Kidney (tissue), 14 donors: ENCODE measurements around the gene PRTG. TPM values are rescaled to one million over a fixed set of nuclear protein-coding genes. Genes with fewer than 3 reads are reported as not detected.
"Not testable (repeated sequence)": the region's sequence is repeated elsewhere in the genome, so short reads cannot be mapped to it uniquely, and the experiment has no call there.

Experiments
- DNase-seq, 5 donors: peaks; one replicate each; pipeline ENCODE4 v3.0.0-alpha.2; 2013 to 2020
- FAIRE-seq: peaks from 2 replicates; lab custom pipeline; 2012; peaks lifted over from hg19 to GRCh38; lab: Jason Lieb, UNC
- H3K27ac ChIP-seq, 2 donors: one replicate each; pipeline ENCODE4 v1.7.0; 2013; ENCODE audit warnings: low read depth in 2 of 2, low read length in 2 of 2, inconsistent platforms in 1 of 2
- H3K27me3 ChIP-seq: one replicate; pipeline ENCODE4 v1.7.1; 2013; ENCODE audit warnings: low read length, inconsistent platforms; ENCODE audit not compliant: control insufficient read depth, insufficient read depth
- H3K36me3 ChIP-seq, 3 donors: one replicate each; pipeline versions ENCODE4 v1.7.0 to v1.7.1; 2013; ENCODE audit warnings: low read length in 3 of 3, control low read depth in 1 of 3, inconsistent platforms in 1 of 3; ENCODE audit not compliant: insufficient read depth in 3 of 3, control insufficient read depth in 2 of 3
- H3K4me1 ChIP-seq, 3 donors: one replicate each; pipeline versions ENCODE4 v1.7.0 to v1.7.1; 2013; ENCODE audit warnings: low read length in 3 of 3, inconsistent platforms in 1 of 3, low read depth in 1 of 3; ENCODE audit not compliant: control insufficient read depth in 2 of 3, insufficient read depth in 2 of 3
- H3K4me3 ChIP-seq, 3 donors: one replicate each; pipeline versions ENCODE4 v1.7.0 to v1.8.1; 2013; ENCODE audit warnings: low read length in 3 of 3, control low read depth in 1 of 3, inconsistent platforms in 1 of 3
- H3K9ac ChIP-seq, 3 donors: one replicate each; pipeline versions ENCODE4 v1.7.0 to v1.7.1; 2013; ENCODE audit warnings: low read length in 3 of 3, control low read depth in 1 of 3, inconsistent platforms in 1 of 3
- H3K9me3 ChIP-seq, 3 donors: one replicate each; pipeline versions ENCODE4 v1.7.0 to v1.7.1; 2013; ENCODE audit warnings: low read length in 3 of 3, control low read depth in 1 of 3, inconsistent platforms in 1 of 3; ENCODE audit not compliant: control insufficient read depth in 2 of 3, insufficient read depth in 1 of 3
- intact Hi-C: fragments of 100-400 bp; cut with DNase I; formaldehyde crosslinking; loops from one replicate; pipeline ENCODE4 v1.11.1; 2022
- polyA plus RNA-seq: library from polyadenylated mRNA; stranded (reverse); fragments of 350-450 nt; fragmentation: Illumina TruSeq; extraction: RNeasy Lipid Tissue Mini Kit (QIAGEN cat#74804); gene quantifications from one replicate; pipeline ENCODE4 v1.2.3, GENCODE V29; 2014; ENCODE audit warnings: low read depth, low replicate concordance; ENCODE audit not compliant: insufficient read depth
- total RNA-seq: library from RNA; stranded (reverse); fragmentation: NEBNext Ultra II Directional; extraction: Animal tissue kit (Norgen Biotek cat#: 25700); gene quantifications from one replicate; pipeline ENCODE4 v1.2.1, GENCODE V29; 2021
- TF ChIP-seq, protein P1 (sequence below): IDR thresholded peaks from 3 replicates; pipeline ENCODE4 v1.5.1; 2012; ENCODE audit warnings: mild to moderate bottlenecking, moderate library complexity, borderline replicate concordance; ENCODE audit not compliant: insufficient read depth; ENCODE audit errors: extremely low read depth
- donor health status: control.
- donor health status: control.
- donor health status: control.
- donor health status: control.
- donor health status: control.
- donor health status: DM: yes; HTN: yes; CAD: no.
- donor health status: Normal renal cell carcinoma (clear cell type).

PRTG gene
- total and polyA plus RNA-seq, 2 donors from 2014 or later = 0.84 to 6.4 TPM

DNA sequence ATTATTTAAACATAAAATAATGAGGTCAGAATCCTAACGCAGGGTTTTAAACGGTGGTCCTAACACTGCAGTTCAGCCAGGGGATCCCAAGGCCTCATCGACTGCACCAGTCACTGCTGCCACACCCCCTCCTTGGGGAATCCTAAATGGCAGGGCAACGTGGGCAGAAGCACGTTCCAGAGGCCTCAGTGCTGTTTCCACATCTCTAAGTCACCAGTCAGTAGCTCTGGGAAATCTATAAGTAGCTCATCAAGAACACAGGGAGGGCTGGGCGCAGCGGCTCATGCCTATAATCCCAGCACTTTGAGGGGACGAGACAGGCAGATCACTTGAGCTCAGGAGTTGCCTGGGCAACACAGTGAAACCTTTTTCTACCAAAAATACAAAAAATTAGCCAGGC lies 47.5 kb downstream of the PRTG start:
- H3K27me3 ChIP-seq = no peaks in the 10 kb centered on the region
- H3K9ac ChIP-seq = no peak overlapping the region
- no peaks in the 10 kb centered on the region for H3K9me3 ChIP-seq
- H3K4me3 ChIP-seq = no peak overlapping the region
- peaks cover 0 to 4% (median 0%) of the 10 kb centered on the region in 3 donors for H3K4me1 ChIP-seq
- DNase-seq (peak in 4 of 5 donors; percentile 27 to 43 (median 41)), FAIRE-seq (no peak)
- TF ChIP-seq, protein P1, sequence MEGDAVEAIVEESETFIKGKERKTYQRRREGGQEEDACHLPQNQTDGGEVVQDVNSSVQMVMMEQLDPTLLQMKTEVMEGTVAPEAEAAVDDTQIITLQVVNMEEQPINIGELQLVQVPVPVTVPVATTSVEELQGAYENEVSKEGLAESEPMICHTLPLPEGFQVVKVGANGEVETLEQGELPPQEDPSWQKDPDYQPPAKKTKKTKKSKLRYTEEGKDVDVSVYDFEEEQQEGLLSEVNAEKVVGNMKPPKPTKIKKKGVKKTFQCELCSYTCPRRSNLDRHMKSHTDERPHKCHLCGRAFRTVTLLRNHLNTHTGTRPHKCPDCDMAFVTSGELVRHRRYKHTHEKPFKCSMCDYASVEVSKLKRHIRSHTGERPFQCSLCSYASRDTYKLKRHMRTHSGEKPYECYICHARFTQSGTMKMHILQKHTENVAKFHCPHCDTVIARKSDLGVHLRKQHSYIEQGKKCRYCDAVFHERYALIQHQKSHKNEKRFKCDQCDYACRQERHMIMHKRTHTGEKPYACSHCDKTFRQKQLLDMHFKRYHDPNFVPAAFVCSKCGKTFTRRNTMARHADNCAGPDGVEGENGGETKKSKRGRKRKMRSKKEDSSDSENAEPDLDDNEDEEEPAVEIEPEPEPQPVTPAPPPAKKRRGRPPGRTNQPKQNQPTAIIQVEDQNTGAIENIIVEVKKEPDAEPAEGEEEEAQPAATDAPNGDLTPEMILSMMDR = no peak
- H3K27ac ChIP-seq = no peak overlapping the region
- intact Hi-C loops = no loop called here
- H3K36me3 ChIP-seq = no peaks in the 10 kb centered on the region

DNA sequence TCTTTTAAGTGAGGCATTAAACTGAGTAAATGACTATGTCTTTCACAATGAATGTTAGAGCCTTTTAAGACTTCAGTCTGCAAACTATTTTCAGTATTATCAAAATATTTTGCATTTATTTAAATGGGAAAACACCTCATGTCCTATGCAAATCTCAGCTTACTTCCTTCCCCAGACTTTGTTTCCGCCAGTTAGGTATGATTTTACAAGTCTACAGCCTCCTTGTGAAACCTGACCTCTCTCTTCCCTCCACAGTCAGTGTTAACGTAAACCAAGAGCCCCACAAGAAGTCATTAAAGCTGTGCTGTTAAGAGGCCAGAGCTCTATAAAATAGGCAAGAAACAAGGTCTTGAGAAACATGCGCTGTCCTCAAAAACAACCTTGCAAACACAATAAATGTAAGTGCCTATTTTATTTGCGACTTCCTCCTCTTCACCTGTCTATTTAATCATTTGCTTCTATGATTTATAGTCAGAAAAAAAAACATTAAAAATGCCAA lies 48.3 kb downstream of the PRTG start:
- no peaks in the 10 kb centered on the region for H3K9me3 ChIP-seq
- no peak overlapping the region for H3K4me3 ChIP-seq
- H3K36me3 ChIP-seq = no peaks in the 10 kb centered on the region
- no peak overlapping the region for H3K9ac ChIP-seq
- DNase-seq (peak in 3 of 5 donors; percentile 59 to 91 (median 90)), FAIRE-seq (no peak)
- H3K27me3 ChIP-seq = no peaks in the 10 kb centered on the region
- intact Hi-C loops = no loop called here
- TF ChIP-seq, protein P1 = no peak
- H3K4me1 ChIP-seq = peaks cover 0 to 4% (median 0%) of the 10 kb centered on the region in 3 donors
- H3K27ac ChIP-seq = no peak overlapping the region

DNA sequence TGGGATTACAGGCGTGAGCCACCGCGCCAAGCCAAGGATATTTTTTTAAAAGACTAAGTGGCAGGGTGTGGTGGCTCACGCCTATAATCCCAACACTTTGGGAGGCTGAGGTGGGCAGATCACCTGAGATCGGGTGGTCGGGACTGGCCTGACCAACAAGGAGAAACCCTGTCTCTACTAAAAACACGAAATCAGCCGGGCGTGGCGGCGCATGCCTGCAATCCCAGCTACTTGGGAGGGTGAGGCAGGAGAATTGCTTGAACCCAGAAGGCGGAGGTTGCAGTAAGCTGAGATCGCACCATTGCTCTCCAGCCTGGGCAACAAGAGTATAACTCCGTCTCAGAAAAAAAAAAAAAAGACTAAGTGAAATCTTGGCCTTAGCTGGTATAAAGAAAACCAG lies 49.8 kb downstream of the PRTG start:
- intact Hi-C loops, DNase-seq: not testable (repeated sequence)

DNA sequence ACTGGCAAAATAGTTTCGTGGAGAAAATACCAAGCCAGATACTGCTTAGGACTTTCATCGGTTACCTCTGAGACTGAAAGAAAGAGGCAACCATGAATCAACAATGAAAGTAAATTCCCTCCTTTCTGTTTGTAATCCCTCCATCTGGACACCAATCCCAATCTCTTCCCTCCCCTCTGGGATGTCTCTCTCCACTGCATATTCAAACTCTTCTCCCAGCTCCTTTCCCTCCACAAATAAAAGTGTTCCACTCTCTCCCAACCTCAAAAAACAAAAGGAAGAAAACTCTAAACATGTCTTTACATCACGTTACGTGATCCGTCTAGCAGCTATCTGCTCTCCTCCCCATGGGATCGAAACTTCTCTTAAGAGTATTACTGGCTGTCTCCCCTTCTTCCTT lies 55.2 kb downstream of the PRTG start:
- H3K27me3 ChIP-seq = no peaks in the 10 kb centered on the region
- intact Hi-C loops = no loop called here
- no peak overlapping the region for H3K4me3 ChIP-seq
- DNase-seq (no peak), FAIRE-seq (no peak)
- no peak overlapping the region for H3K27ac ChIP-seq
- TF ChIP-seq, protein P1 = no peak
- H3K36me3 ChIP-seq = no peaks in the 10 kb centered on the region
- no peaks in the 10 kb centered on the region for H3K4me1 ChIP-seq
- no peaks in the 10 kb centered on the region for H3K9me3 ChIP-seq
- no peak overlapping the region for H3K9ac ChIP-seq

More for the DNA sequence above, 49.8 kb downstream of the PRTG start:
- H3K9me3 ChIP-seq, H3K36me3 ChIP-seq, H3K4me3 ChIP-seq, FAIRE-seq, H3K27ac ChIP-seq, H3K9ac ChIP-seq, H3K27me3 ChIP-seq, H3K4me1 ChIP-seq: not testable (repeated sequence)
